ENCODE data around the gene TSPYL4. TPM values are rescaled to one million over a fixed set of nuclear protein-coding genes. Genes with fewer than 3 reads are reported as not detected.

Gene TSPYL4
- total and polyA plus RNA-seq, 2 of the 8 experiments (the other 6 are each of a cell fraction or from before 2014, with no cell fraction given), result 20.5 to 22.6 TPM

- H3K9me3 ChIP-seq (ENCODE audit: insufficient read depth in 2 of 2, low read depth in 1 of 2, low read length in 1 of 2), result peaks cover 6 to 7% of the 10 kb centered on the region in 2 experiments
- no peak overlapping the region for H2AFZ ChIP-seq (ENCODE audit: low read length)
- H2BK20ac ChIP-seq (ENCODE audit: low read length), result no peak overlapping the region
- H3K27me3 ChIP-seq (replicated peaks in 1 of 4; ENCODE audit: control insufficient read depth in 3 of 4, extremely low read depth in 1 of 4, insufficient read depth in 3 of 4, low read length in 3 of 4), result no peaks in the 10 kb centered on the region
- ChIA-PET POLR2A (ENCODE audit: partially characterized antibody) (no interaction called here), CTCF (ENCODE audit: partially characterized antibody) (no interaction called here)
- H3K79me1 ChIP-seq (ENCODE audit: low read depth, low read length), result no peaks in the 10 kb centered on the region
- no peak overlapping the region for H3K18ac ChIP-seq (ENCODE audit: extremely low read depth, low read length)
- H3K27ac ChIP-seq (ENCODE audit: low read depth, low read length), result no peak overlapping the region
- H3K23me2 ChIP-seq (ENCODE audit: low read depth, low read length), result no peaks in the 10 kb centered on the region
- no peak overlapping the region for H2BK12ac ChIP-seq (ENCODE audit: low read depth, low read length)
- H3K36me3 ChIP-seq (ENCODE audit: control insufficient read depth in 2 of 4, insufficient read depth in 4 of 4, low read length in 3 of 4), result no peaks in the 10 kb centered on the region
- H2BK15ac ChIP-seq (ENCODE audit: low read length), result no peak overlapping the region
- H3K23ac ChIP-seq (ENCODE audit: insufficient read length), result no peak overlapping the region
- H3K79me2 ChIP-seq (ENCODE audit: control insufficient read depth in 1 of 2, insufficient read depth in 2 of 2, low read length in 2 of 2), result no peaks in the 10 kb centered on the region
- no peak overlapping the region for H3K14ac ChIP-seq (ENCODE audit: insufficient read length)
- H3K4me1 ChIP-seq (replicated peaks in 1 of 4; ENCODE audit: control insufficient read depth in 3 of 4, insufficient read depth in 4 of 4, low read length in 3 of 4), result no peaks in the 10 kb centered on the region
- no peak overlapping the region for H2BK5ac ChIP-seq (ENCODE audit: low read depth, low read length)
- H3K56ac ChIP-seq (replicated peaks; ENCODE audit: insufficient read length, low read depth, low read length), result no peak overlapping the region
- H3K4me2 ChIP-seq (ENCODE audit: insufficient read depth in 1 of 2, low read depth in 2 of 2, low read length in 2 of 2), result no peak overlapping the region
- H3K9ac ChIP-seq (replicated peaks in 1 of 4; ENCODE audit: extremely low read depth in 1 of 4, low read depth in 3 of 4, low read length in 3 of 4), result no peak overlapping the region
- DNase-seq (ENCODE audit: low read depth in 1 of 2, low spot score in 2 of 2) (no peak), FAIRE-seq (no peak)
- H4K20me1 ChIP-seq (replicated peaks in 1 of 2; ENCODE audit: control insufficient read depth in 1 of 2, insufficient read depth in 2 of 2, low read length in 2 of 2), result no peaks in the 10 kb centered on the region
- H3K4me3 ChIP-seq (ENCODE audit: extremely low read depth in 1 of 4, insufficient read depth in 2 of 4, low read depth in 3 of 4, low read length in 4 of 4), result no peak overlapping the region
- H2AK5ac ChIP-seq (ENCODE audit: low read depth, low read length), result no peak overlapping the region
- TF ChIP-seq BCL11A (IDR thresholded peaks at IDR 0.05; ENCODE audit: low read depth in 2 of 2, low read length in 2 of 2) (no peak), SP2 (IDR thresholded peaks at IDR 0.05; ENCODE audit: low read length) (no peak), BRCA1 (IDR thresholded peaks at IDR 0.05; ENCODE audit: low read depth, low read length) (no peak), CHD2 (IDR thresholded peaks at IDR 0.05; ENCODE audit: low read length) (no peak), RXRA (IDR thresholded peaks at IDR 0.05; ENCODE audit: insufficient read depth, low read depth, low read length) (no peak), SAP30 (IDR thresholded peaks at IDR 0.05; ENCODE audit: insufficient read depth, insufficient replicate concordance, low read length) (no peak), BACH1 (IDR thresholded peaks at IDR 0.05; ENCODE audit: low read length) (no peak), ATF3 (IDR thresholded peaks at IDR 0.05; ENCODE audit: insufficient read depth, low read depth, low read length) (no peak), SIN3A (conservative IDR thresholded peaks at IDR 0.05 in 1 of 2, IDR thresholded peaks at IDR 0.05 in 1 of 2; ENCODE audit: low read depth in 1 of 2, low read length in 2 of 2) (no peak), KDM5A (IDR thresholded peaks at IDR 0.05; ENCODE audit: low read length) (no peak), YY1 (IDR thresholded peaks at IDR 0.05; ENCODE audit: low read depth, low read length) (no peak)
- H2BK120ac ChIP-seq (replicated peaks; ENCODE audit: low read depth, low read length), result no peak overlapping the region
- no peak overlapping the region for H4K5ac ChIP-seq (ENCODE audit: insufficient read length, low read depth, low read length)
- WGBS, 2 experiments (ENCODE audit: extremely low coverage in 1 of 2, insufficient coverage in 1 of 2, insufficient read length in 1 of 2, insufficient replicate concordance in 2 of 2, low coverage in 1 of 2, low lambda C conversion rate in 2 of 2, missing lambda C conversion rate in 1 of 2), result 81% methylated on average over 3 of the region's 3 CpGs; no CpG with 5 or more reads in 1 of the 2 experiments
- no peak overlapping the region for H4K91ac ChIP-seq (replicated peaks; ENCODE audit: insufficient read length, low read length)
- H3K4ac ChIP-seq (replicated peaks; ENCODE audit: insufficient read length, low read depth, low read length), result no peak overlapping the region
- no peak overlapping the region for H4K8ac ChIP-seq (ENCODE audit: extremely low read depth, insufficient read depth, low read length)
Observed at GRCh38 chr6:116301104-116301503, 47.2 kb upstream of the TSPYL4 start.
